Measurements from ENCODE around the gene GALNT16.
A peak's percentile ranks its signal among the peaks of the same experiment; 100 is the strongest.

GALNT16 gene

DNA sequence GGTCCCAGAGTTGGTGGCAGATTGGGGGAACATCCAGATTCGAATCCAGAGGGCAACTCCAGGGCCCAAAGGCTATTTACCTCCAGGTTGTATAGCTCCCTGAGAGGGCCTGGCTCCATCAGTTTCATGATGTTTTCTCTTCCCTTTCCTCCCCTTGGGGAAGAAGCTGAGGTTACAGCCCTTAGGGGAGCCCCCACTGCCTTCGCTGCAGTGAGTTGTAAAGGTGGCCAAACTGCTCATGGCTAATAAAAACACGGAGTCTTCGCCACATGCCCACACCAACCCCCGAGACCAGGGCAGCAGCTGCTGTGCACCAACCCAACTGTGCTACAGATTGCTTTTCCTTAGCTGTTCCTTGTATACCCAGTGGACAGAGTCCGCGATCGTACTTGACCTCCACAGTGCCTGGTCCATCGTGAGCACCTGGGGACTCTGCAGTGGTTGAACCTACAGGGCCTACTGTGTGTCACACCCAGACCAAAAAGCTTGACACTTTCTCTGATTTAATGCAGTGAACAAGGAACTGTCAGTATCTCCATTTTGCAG lies 20.9 kb downstream of the GALNT16 start:
- CTCF ChIA-PET: interaction anchor here (0.7 to 1.3 kb wide), 4 partner anchors 17 to 64 kb away, joined by 3 to 4 read pairs (median 3); no protein-coding TSS in a partner anchor
- POLR2A ChIA-PET: no interaction called here
- TF ChIP-seq, protein P1, sequence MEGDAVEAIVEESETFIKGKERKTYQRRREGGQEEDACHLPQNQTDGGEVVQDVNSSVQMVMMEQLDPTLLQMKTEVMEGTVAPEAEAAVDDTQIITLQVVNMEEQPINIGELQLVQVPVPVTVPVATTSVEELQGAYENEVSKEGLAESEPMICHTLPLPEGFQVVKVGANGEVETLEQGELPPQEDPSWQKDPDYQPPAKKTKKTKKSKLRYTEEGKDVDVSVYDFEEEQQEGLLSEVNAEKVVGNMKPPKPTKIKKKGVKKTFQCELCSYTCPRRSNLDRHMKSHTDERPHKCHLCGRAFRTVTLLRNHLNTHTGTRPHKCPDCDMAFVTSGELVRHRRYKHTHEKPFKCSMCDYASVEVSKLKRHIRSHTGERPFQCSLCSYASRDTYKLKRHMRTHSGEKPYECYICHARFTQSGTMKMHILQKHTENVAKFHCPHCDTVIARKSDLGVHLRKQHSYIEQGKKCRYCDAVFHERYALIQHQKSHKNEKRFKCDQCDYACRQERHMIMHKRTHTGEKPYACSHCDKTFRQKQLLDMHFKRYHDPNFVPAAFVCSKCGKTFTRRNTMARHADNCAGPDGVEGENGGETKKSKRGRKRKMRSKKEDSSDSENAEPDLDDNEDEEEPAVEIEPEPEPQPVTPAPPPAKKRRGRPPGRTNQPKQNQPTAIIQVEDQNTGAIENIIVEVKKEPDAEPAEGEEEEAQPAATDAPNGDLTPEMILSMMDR (IDR thresholded peaks at IDR 0.05; ENCODE audit: control extremely low read depth, extremely low read depth, low read depth, missing control alignments): no peak

DNA sequence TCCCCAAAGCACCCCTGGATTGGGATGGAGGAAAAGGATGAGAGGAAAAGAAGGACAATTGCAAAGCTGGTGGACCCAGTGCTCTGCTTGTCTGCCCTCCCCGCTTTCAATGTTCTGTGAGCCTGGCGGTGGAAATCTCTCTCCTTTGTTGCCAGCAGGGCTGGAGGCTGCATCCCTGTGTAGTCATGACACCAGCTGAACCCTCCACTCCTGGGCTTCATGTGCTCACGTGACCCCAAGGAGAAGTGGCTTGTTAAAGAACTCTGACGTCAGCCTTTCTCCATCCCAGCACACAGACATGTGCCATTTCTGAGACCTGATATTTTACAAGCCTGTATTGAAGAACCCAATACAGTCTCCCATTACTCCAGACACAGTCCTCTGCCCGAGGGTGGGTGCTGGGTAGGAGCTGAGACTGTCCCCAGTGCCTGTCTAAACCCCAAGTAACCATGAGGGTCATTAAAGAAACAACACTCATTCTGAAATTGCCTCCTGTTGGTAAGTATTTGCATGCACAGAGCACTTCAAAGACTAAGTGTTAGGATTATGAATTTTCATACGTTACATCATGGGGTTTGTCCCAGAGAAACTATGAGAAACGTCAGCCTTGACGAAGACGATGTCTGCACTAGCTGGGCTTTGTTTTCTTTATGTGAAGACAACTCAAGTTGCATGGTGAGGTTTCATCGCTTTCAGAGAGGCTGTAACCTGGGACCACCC lies 21.7 kb downstream of the GALNT16 start:
- CTCF ChIA-PET: interaction anchor here (0.6 to 2.6 kb wide), 7 partner anchors 16 to 53 kb away, joined by 3 to 8 read pairs (median 3); no protein-coding TSS in a partner anchor
- POLR2A ChIA-PET: no interaction called here
- TF ChIP-seq, protein P1 (IDR thresholded peaks at IDR 0.05; ENCODE audit: control extremely low read depth, extremely low read depth, low read depth, missing control alignments): no peak
- DNase-seq (ENCODE audit: extremely low spot score): peak; percentile 62

More for the DNA sequence above, 20.9 kb downstream of the GALNT16 start:
- no peak for DNase-seq (ENCODE audit: extremely low spot score)

DNA sequence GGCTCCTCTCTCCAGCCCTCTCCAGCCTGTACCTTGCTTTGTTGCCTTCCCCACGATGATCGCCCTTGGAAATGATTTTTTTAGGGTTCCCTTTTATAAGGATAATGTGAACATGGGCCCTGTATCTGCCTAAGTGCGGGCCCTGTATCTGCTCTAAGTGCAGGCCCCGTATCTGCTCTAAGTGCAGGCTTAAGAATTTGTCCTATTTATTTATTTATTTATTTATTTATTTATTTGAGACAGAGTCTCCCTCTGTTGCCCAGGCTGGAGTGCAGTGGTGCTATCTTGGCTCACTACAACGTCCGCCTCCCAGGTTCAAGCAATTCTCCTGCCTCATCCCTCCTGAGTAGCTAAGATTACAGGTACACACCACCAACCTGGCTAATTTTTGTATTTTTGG lies 22.5 kb downstream of the GALNT16 start:
- TF ChIP-seq, protein P1 (IDR thresholded peaks at IDR 0.05; ENCODE audit: control extremely low read depth, extremely low read depth, low read depth, missing control alignments): no peak
- no peak for DNase-seq (ENCODE audit: extremely low spot score)
- CTCF ChIA-PET: interaction anchor here (1.3 to 2.6 kb wide), 4 partner anchors 20 to 182 kb away, joined by 3 to 8 read pairs (median 4); no protein-coding TSS in a partner anchor
- POLR2A ChIA-PET: no interaction called here

DNA sequence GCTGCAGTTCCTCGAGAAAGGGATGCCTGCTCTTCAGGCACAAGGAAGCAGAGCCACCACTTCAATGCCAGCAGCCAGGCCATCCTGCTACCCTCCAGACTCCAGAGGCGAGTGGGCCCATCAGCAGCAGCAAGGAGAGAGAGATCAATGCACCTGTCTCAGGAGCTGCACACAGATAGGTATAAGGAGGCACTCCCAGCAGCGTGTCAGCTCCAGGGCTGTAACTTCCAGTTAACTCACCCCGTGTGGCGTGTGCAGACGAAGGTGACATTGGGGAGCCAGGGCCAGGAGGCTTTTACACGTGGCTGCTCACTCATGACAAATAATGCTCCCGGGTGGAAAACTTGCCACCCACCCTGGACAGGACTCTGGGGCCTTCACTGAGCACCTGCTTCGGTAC lies 24.2 kb downstream of the GALNT16 start:
- DNase-seq (ENCODE audit: extremely low spot score): no peak
- POLR2A ChIA-PET: no interaction called here
- TF ChIP-seq, protein P1 (IDR thresholded peaks at IDR 0.05; ENCODE audit: control extremely low read depth, extremely low read depth, low read depth, missing control alignments): no peak
- CTCF ChIA-PET: interaction anchor here (2.6 kb wide), 1 partner anchor 22 kb away, joined by 8 read pairs; no protein-coding TSS in a partner anchor

DNA sequence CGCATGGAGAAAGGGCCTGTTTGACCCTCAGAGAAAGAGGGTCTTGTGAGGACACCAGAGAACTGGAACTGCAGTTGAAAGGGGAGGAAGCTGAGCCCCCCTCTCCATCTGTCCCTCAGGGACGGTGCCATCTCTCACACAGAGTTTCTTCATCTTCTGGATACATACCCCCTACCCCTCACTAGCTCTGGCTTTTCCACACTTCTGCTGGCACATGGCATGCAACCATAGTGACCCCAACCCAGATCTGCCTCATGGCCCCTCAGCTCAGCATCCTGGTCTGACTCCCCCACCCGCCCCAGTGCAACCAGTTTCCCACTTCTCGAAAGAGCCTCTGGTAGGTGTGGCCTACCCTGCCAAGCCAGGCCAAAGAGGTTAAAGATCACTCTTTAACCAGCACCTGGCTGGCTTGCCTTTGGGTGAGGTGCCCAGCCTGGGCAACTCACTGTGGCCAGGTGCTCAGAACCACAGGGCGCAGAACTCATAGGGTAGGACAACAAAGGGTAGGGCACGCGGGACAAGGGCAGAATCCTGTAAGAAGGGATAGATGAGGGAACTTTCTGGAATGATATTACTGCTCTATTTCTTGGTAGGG lies 25.8 kb downstream of the GALNT16 start:
- POLR2A ChIA-PET: no interaction called here
- TF ChIP-seq, protein P1 (IDR thresholded peaks at IDR 0.05; ENCODE audit: control extremely low read depth, extremely low read depth, low read depth, missing control alignments): no peak
- CTCF ChIA-PET: interaction anchor here (1.2 kb wide), 1 partner anchor 14 kb away, joined by 3 read pairs; no protein-coding TSS in a partner anchor
- no peak for DNase-seq (ENCODE audit: extremely low spot score)

DNA sequence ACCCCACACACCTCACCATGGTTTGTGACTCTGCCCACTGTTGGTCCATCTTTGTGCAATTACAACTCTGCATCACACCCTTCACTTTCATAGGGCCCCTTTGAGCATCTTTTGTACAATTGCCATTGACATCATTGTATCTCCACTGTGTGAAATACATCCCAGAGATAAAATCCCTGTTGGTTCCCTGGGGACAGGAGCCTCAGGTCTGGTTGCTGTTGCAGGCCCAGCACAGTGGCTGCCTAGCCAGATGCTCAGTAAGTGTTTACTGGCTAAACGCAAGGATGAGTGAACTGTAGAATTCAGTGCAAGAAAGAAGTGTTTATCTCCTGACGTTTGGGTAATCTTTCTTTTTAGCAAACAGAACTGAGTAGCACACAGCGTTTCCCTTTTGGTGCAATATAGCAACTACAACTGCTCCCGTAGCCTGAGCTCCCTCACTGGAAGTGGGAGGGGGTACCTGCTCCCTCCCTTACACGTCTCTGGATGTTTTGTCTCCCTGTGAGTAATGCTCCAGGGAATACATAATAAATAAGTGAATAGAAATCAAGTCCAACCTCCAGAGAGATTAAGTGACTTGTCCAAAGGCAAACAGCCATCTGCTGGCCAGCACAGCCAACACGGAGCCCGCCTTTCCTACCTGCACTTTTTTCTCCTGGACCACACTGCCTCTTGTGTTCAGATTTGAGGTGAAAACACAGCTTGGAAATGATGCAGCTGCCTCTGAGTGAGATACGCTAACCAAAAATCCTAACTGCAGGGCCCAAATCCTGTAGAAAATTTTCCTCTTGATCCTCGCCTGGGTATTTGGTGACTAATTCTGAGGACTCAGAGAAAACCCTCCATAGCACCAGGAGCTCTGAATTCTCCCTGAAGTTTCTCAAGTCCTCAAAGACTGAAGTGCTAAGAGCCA lies 27.4 kb downstream of the GALNT16 start:
- TF ChIP-seq, protein P1 (IDR thresholded peaks at IDR 0.05; ENCODE audit: control extremely low read depth, extremely low read depth, low read depth, missing control alignments): no peak
- DNase-seq (ENCODE audit: extremely low spot score): no peak
- ChIA-PET CTCF (interaction anchor here (0.8 to 2.0 kb wide), 4 partner anchors 10 to 173 kb away, joined by 3 to 9 read pairs (median 3); no protein-coding TSS in a partner anchor), POLR2A (no interaction called here)
